Measurements from ENCODE around the gene GAB4.

- TF ChIP-seq CTCF (IDR thresholded peaks at IDR 0.05) (no peak), POLR2A (IDR thresholded peaks at IDR 0.05) (no peak)
Measured at GRCh38 chr22:16988257-16988656, 19.8 kb downstream of the GAB4 start.

Measured in lower leg skin (tissue), 3 donors.